Stimulated activated CD4-positive, alpha-beta T cell treated with anti-CD3 and anti-CD28 coated beads, Interleukin-2, amount 100 ng/mL, for 48 hours (primary cell): Measurements from ENCODE around the gene GLP1R.
"Not testable (repeated sequence)": the region's sequence is repeated elsewhere in the genome, so short reads cannot be mapped to it uniquely, and the experiment has no call there.

ENCODE experiments used
- DNase-seq, 2 donors: peaks; one replicate each; pipeline ENCODE4 v3.0.0-alpha.2; 2020

Gene GLP1R

GRCh38 chr6:39090036-39090435 is 41.5 kb downstream of the GLP1R start:
- DNase-seq, result no peak

- DNase-seq, result no peak
Measured at GRCh38 chr6:39091220-39091619, 42.6 kb downstream of the GLP1R start.

GRCh38 chr6:39092124-39092523 is 43.5 kb downstream of the GLP1R start:
- DNase-seq, result no peak

- DNase-seq, result no peak
Measured at GRCh38 chr6:39093149-39093708, 44.6 kb downstream of the GLP1R start.

GRCh38 chr6:39095578-39095977 is 47.0 kb downstream of the GLP1R start:
- no peak for DNase-seq

- DNase-seq, result no peak
Measured at GRCh38 chr6:39100358-39100757, 51.8 kb downstream of the GLP1R start.

- no peak for DNase-seq
Measured at GRCh38 chr6:39102071-39102820, 53.7 kb downstream of the GLP1R start.

GRCh38 chr6:39102821-39103136 is 54.2 kb downstream of the GLP1R start:
- DNase-seq, result no peak

- no peak for DNase-seq
Measured at GRCh38 chr6:39104528-39104927, 55.9 kb downstream of the GLP1R start.

GRCh38 chr6:39107034-39107433 is 58.5 kb downstream of the GLP1R start:
- no peak for DNase-seq

GRCh38 chr6:39107641-39108040 is 59.1 kb downstream of the GLP1R start:
- no peak for DNase-seq

GRCh38 chr6:39108041-39108839 is 59.7 kb downstream of the GLP1R start:
- no peak for DNase-seq

- no peak for DNase-seq
Measured at GRCh38 chr6:39111280-39111679, 62.7 kb downstream of the GLP1R start.

GRCh38 chr6:39113788-39114187 is 65.2 kb downstream of the GLP1R start:
- DNase-seq, result no peak

GRCh38 chr6:39114388-39114703 is 65.8 kb downstream of the GLP1R start:
- no peak for DNase-seq

GRCh38 chr6:39114704-39115599 is 66.4 kb downstream of the GLP1R start, which contains the start of gene SAYSD1:
Gene SAYSD1, minus strand, starts transcription at chr6:39115186. Its CDS starts 97 bp downstream, at chr6:39115089.
- peak; percentile 89 to 92 for DNase-seq

- DNase-seq, result no peak
Measured at GRCh38 chr6:39118921-39119320, 70.3 kb downstream of the GLP1R start.

GRCh38 chr6:39124114-39124513 is 75.5 kb downstream of the GLP1R start:
- no peak for DNase-seq

GRCh38 chr6:39128106-39128505 is 79.5 kb downstream of the GLP1R start:
- DNase-seq, result no peak

GRCh38 chr6:39128832-39129231 is 80.3 kb downstream of the GLP1R start:
- no peak for DNase-seq

GRCh38 chr6:39130691-39131090 is 82.1 kb downstream of the GLP1R start:
- no peak for DNase-seq

GRCh38 chr6:39134761-39135160 is 86.2 kb downstream of the GLP1R start:
- not testable (repeated sequence) for DNase-seq

- DNase-seq, result not testable (repeated sequence)
Measured at GRCh38 chr6:39136207-39136606, 87.6 kb downstream of the GLP1R start.
